ENCODE data around the gene IGSF11. TPM values are rescaled to one million over a fixed set of nuclear protein-coding genes. Genes with fewer than 3 reads are reported as not detected.

IGSF11 gene
- total and polyA plus RNA-seq, 5 donors: 2.7 to 9.3 (median 4.7) TPM

- no peak for ATAC-seq
- Histone ChIP-seq H3K4me3 (ENCODE audit: low read length) (no peak overlapping the region), H3K4me1 (ENCODE audit: control insufficient read depth, insufficient read depth, low read length) (no peaks in the 10 kb centered on the region), H3K9me3 (ENCODE audit: control insufficient read depth, low read length) (no peaks in the 10 kb centered on the region), H3K27ac (ENCODE audit: low read length) (no peak overlapping the region), H3K27me3 (ENCODE audit: control insufficient read depth, insufficient read depth) (no peaks in the 10 kb centered on the region)
- WGBS: 83% methylated on average over 6 of the region's 6 CpGs
- intact Hi-C loops (cut with DNase I): no loop called here
- no peak for DNase-seq
Measured at GRCh38 chr3:118927449-118927848, 107.2 kb downstream of the IGSF11 start.

- no peaks in the 10 kb centered on the region for H3K4me1 ChIP-seq (ENCODE audit: control insufficient read depth, insufficient read depth, low read length)
- no peak overlapping the region for H3K4me3 ChIP-seq (ENCODE audit: low read length)
- ATAC-seq (no peak), DNase-seq (no peak)
- no peaks in the 10 kb centered on the region for H3K27me3 ChIP-seq (ENCODE audit: control insufficient read depth, insufficient read depth)
- no peaks in the 10 kb centered on the region for H3K9me3 ChIP-seq (ENCODE audit: control insufficient read depth, low read length)
- intact Hi-C loops (cut with DNase I): no loop called here
- 46% methylated on average over 3 of the region's 3 CpGs for WGBS
- H3K27ac ChIP-seq (ENCODE audit: low read length): no peak overlapping the region
Measured at GRCh38 chr3:118912188-118912587, 122.5 kb downstream of the IGSF11 start.

DNA sequence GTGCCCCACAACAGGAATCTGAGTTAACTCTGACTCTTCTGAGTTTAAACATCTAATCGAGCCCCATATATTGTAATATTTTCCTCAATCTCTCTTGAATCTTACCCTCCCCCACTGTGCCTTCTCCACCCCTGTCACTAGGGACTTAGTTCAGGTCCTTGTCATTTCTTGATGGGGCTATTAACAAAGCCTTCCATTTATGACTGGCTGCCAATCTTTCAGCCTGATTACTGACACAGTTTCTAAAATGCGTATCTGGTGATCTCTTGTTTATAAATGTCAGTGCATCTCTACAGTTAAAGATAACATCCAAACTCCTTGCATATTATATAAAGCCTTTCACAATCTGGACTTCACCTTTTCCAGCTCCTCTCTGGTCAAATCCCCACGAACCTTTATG is 124.3 kb downstream of the IGSF11 start:
- no peak for DNase-seq
- H3K4me1 ChIP-seq (ENCODE audit: control insufficient read depth, insufficient read depth, low read length): no peaks in the 10 kb centered on the region
- intact Hi-C loops (cut with DNase I): no loop called here
- no peak for ATAC-seq
- no peak overlapping the region for H3K4me3 ChIP-seq (ENCODE audit: low read length)
- 75% methylated on average over 3 of the region's 3 CpGs for WGBS
- no peaks in the 10 kb centered on the region for H3K27me3 ChIP-seq (ENCODE audit: control insufficient read depth, insufficient read depth)
- no peaks in the 10 kb centered on the region for H3K9me3 ChIP-seq (ENCODE audit: control insufficient read depth, low read length)
- H3K27ac ChIP-seq (ENCODE audit: low read length): no peak overlapping the region

- no peaks in the 10 kb centered on the region for H3K27me3 ChIP-seq (ENCODE audit: control insufficient read depth, insufficient read depth)
- intact Hi-C loops (cut with DNase I): no loop called here
- no peak overlapping the region for H3K4me3 ChIP-seq (ENCODE audit: low read length)
- DNase-seq (no peak), ATAC-seq (no peak)
- H3K27ac ChIP-seq (ENCODE audit: low read length): no peak overlapping the region
- H3K9me3 ChIP-seq (ENCODE audit: control insufficient read depth, low read length): no peaks in the 10 kb centered on the region
- no peaks in the 10 kb centered on the region for H3K4me1 ChIP-seq (ENCODE audit: control insufficient read depth, insufficient read depth, low read length)
Measured at GRCh38 chr3:118909763-118910162, 124.9 kb downstream of the IGSF11 start.

- Histone ChIP-seq H3K27ac (ENCODE audit: low read length) (no peak overlapping the region), H3K27me3 (ENCODE audit: control insufficient read depth, insufficient read depth) (no peaks in the 10 kb centered on the region), H3K4me3 (ENCODE audit: low read length) (no peak overlapping the region), H3K4me1 (ENCODE audit: control insufficient read depth, insufficient read depth, low read length) (no peaks in the 10 kb centered on the region), H3K9me3 (ENCODE audit: control insufficient read depth, low read length) (no peaks in the 10 kb centered on the region)
- 75% methylated on average over 2 of the region's 2 CpGs for WGBS
- DNase-seq (no peak), ATAC-seq (no peak)
- intact Hi-C loops (cut with DNase I): no loop called here
Measured at GRCh38 chr3:118907909-118908308, 126.7 kb downstream of the IGSF11 start.

DNA sequence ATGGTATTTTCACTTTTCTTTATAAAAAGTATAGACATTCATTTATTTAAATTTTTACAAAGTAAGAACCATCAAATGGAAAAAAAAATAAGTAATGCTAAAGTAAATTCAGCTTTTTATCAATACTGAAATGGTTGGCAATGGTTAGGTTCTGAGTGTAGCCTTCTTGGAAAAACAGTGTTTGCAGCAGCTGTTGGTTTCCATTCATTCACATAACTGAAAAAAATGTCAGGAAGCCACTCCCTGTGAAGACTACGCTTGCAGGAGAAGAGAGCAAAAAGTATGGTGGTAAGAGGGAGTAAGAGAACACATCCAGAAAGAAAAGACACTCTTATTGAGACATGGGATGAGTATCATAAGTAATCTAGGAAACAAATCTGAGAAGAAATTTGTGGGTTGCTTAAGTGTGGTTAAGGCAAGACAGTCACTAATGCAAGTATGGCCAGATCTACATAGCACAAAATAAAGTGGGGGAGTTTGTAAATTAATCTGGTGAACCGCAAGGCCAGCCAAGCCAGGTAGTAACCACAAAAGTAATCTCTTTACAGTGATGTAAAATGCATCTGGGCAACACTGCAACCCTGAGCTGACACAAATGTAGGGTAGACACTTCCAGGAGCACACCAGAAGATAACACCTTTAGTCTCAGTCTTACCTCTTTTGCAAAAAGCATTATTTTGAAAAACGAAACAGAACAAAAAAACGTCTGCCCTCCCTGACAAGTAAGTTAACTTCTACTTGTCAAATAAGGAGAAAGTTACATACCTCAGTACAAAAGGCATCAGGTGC is 133.7 kb downstream of the IGSF11 start:
- 65% methylated on average over 4 of the region's 4 CpGs for WGBS
- Histone ChIP-seq H3K9me3 (ENCODE audit: control insufficient read depth, low read length) (no peaks in the 10 kb centered on the region), H3K4me1 (ENCODE audit: control insufficient read depth, insufficient read depth, low read length) (no peaks in the 10 kb centered on the region), H3K4me3 (ENCODE audit: low read length) (no peak overlapping the region), H3K27me3 (ENCODE audit: control insufficient read depth, insufficient read depth) (no peaks in the 10 kb centered on the region), H3K27ac (ENCODE audit: low read length) (no peak overlapping the region)
- no peak for DNase-seq
- no peak for ATAC-seq
- intact Hi-C loops (cut with DNase I): no loop called here

DNA sequence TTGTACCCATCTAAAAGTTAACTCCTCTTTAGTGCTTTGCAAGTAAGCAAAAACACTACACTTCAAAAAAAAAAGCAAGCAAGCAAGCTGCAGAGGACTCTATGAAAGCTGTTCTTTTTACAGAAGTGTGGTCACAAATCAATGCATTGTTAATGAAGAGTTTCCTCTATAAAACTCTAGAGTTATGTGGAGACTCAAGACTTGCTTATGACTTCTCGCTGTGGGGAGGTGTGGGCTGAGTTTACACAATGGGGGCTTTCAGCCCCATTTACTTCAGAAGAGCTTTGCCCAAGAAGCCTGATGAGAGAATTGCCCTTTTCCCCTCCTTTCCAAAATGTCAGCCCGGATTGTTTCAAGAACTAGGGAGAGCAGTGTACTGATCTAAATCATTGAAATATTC is 144.4 kb downstream of the IGSF11 start:
- Histone ChIP-seq H3K4me3 (ENCODE audit: low read length) (no peak overlapping the region), H3K9me3 (ENCODE audit: control insufficient read depth, low read length) (no peaks in the 10 kb centered on the region), H3K27me3 (ENCODE audit: control insufficient read depth, insufficient read depth) (no peaks in the 10 kb centered on the region), H3K27ac (ENCODE audit: low read length) (no peak overlapping the region), H3K4me1 (ENCODE audit: control insufficient read depth, insufficient read depth, low read length) (no peaks in the 10 kb centered on the region)
- WGBS: 81% methylated on average over 2 of the region's 2 CpGs
- no peak for DNase-seq
- ATAC-seq: no peak
- intact Hi-C loops (cut with DNase I): no loop called here

- intact Hi-C loops (cut with DNase I): no loop called here
- Histone ChIP-seq H3K9me3 (ENCODE audit: control insufficient read depth, low read length) (no peaks in the 10 kb centered on the region), H3K27ac (ENCODE audit: low read length) (no peak overlapping the region), H3K27me3 (ENCODE audit: control insufficient read depth, insufficient read depth) (no peaks in the 10 kb centered on the region), H3K4me1 (ENCODE audit: control insufficient read depth, insufficient read depth, low read length) (no peaks in the 10 kb centered on the region), H3K4me3 (ENCODE audit: low read length) (no peak overlapping the region)
- no peak for ATAC-seq
- no peak for DNase-seq
Measured at GRCh38 chr3:118889691-118890090, 145.0 kb downstream of the IGSF11 start.

GRCh38 chr3:118886708-118887107 is 147.9 kb downstream of the IGSF11 start:
- H3K27me3 ChIP-seq (ENCODE audit: control insufficient read depth, insufficient read depth): no peaks in the 10 kb centered on the region
- no peak for DNase-seq
- no peaks in the 10 kb centered on the region for H3K9me3 ChIP-seq (ENCODE audit: control insufficient read depth, low read length)
- no peak overlapping the region for H3K27ac ChIP-seq (ENCODE audit: low read length)
- H3K4me3 ChIP-seq (ENCODE audit: low read length): no peak overlapping the region
- no peaks in the 10 kb centered on the region for H3K4me1 ChIP-seq (ENCODE audit: control insufficient read depth, insufficient read depth, low read length)
- no peak for ATAC-seq
- intact Hi-C loops (cut with DNase I): loop anchor here in 1 of 4 donors (2.0 kb wide), 1 partner anchor 148 kb away; the partner anchor contains the start of gene IGSF11
- WGBS: 73% methylated on average over 3 of the region's 3 CpGs

DNA sequence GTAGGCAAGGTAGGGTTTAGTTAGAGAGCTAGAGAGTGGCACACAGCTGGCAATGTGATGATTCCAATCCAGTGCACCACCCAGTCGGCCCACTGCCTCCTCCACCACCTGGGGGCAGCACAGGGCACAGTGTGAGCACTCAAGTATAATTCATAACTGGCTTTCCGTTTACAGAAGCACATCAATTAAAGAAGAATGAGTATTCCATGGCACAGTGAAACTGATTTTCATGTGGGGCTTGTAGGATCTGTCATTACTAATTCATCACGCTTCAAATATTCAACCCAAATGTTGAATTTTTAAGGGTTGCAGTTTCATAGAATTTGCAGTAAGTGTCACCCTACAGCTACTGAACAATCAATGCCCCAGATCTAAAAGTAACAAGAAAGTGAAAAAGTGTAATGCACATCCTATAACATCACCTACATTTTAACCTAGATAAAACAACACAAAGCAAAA is 149.9 kb downstream of the IGSF11 start:
- 1% methylated on average over 3 of the region's 3 CpGs for WGBS
- intact Hi-C loops (cut with DNase I): loop anchor here (2.0 to 5.0 kb wide), 4 partner anchors 148 to 213 kb away; partner anchors contain the start of gene IGSF11 (in 2 of the 4)
- H3K27me3 ChIP-seq (ENCODE audit: control insufficient read depth, insufficient read depth): no peaks in the 10 kb centered on the region
- no peaks in the 10 kb centered on the region for H3K9me3 ChIP-seq (ENCODE audit: control insufficient read depth, low read length)
- no peak overlapping the region for H3K4me3 ChIP-seq (ENCODE audit: low read length)
- no peak overlapping the region for H3K27ac ChIP-seq (ENCODE audit: low read length)
- peak; percentile 74 to 93 (median 88) for DNase-seq
- peak; percentile 87 to 89 for ATAC-seq
- no peaks in the 10 kb centered on the region for H3K4me1 ChIP-seq (ENCODE audit: control insufficient read depth, insufficient read depth, low read length)

DNA sequence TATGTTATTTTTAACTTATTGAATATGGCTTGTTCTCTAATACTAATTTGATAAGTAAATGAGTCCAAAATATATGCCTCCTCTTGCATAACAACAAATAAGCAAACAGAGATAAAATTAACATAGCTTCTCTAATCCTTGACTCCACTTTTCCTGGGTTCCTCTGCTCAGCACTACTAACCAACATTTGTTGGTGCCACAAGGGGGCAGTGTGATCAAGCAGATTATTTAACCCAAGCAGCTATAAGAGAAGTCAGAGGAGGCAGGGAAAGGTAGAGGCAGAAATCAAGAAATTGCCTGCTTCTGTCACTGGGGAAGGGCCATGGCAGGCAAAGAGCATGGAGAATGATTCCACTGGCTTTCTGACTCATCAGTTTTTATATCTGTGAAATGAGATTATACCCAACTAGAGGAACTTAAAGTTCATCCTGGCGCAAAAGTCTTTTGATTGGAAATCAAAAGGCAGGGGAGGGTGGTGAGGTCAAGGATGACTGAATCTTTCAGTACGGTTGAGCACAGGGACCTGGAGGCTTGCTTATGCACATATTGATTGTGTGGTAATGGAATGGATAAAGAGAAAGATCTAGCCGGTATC is 152.2 kb downstream of the IGSF11 start:
- no peaks in the 10 kb centered on the region for H3K9me3 ChIP-seq (ENCODE audit: control insufficient read depth, low read length)
- no peaks in the 10 kb centered on the region for H3K27me3 ChIP-seq (ENCODE audit: control insufficient read depth, insufficient read depth)
- H3K4me3 ChIP-seq (ENCODE audit: low read length): no peak overlapping the region
- ATAC-seq (peak; percentile 68 to 76), DNase-seq (peak; percentile 37 to 71 (median 53))
- intact Hi-C loops (cut with DNase I): loop anchor here (2.0 to 5.0 kb wide), 3 partner anchors 150 to 216 kb away; partner anchors contain the start of gene IGSF11 (in 1 of the 4)
- H3K4me1 ChIP-seq (ENCODE audit: control insufficient read depth, insufficient read depth, low read length): no peaks in the 10 kb centered on the region
- 69% methylated on average over 3 of the region's 3 CpGs for WGBS
- H3K27ac ChIP-seq (ENCODE audit: low read length): no peak overlapping the region

Data from right cardiac atrium (tissue), 5 donors.